ENCODE measurements around the gene PDF. TPM values are rescaled to one million over a fixed set of nuclear protein-coding genes. Genes with fewer than 3 reads are reported as not detected.

The PDF gene
- total RNA-seq, 1 donor from 2014 or later, result 21.5 TPM

GRCh38 chr16:69277413-69277812 is 53.0 kb downstream of the PDF start:
- no peak overlapping the region for H3K4me3 Mint-ChIP-seq
- no peaks in the 10 kb centered on the region for H3K4me1 Mint-ChIP-seq (ENCODE audit: low read depth)
- peaks cover 5% of the 10 kb centered on the region for H3K36me3 Mint-ChIP-seq (ENCODE audit: low read depth)
- H3K9me3 Mint-ChIP-seq, result no peaks in the 10 kb centered on the region
- no peak overlapping the region for H3K27ac Mint-ChIP-seq
- no peak for DNase-seq (ENCODE audit: low spot score)
- intact Hi-C loops (cut with micrococcal nuclease), result no loop called here
- H3K27me3 Mint-ChIP-seq (ENCODE audit: insufficient read depth), result no peaks in the 10 kb centered on the region

Other genes with a start within 250 kb of the PDF start
- gene HAS3, start 224.9 kb downstream of the PDF start, total RNA-seq, result 0.73 and 0.93 TPM in 2 replicates
- gene CHTF8, start 198.0 kb downstream of the PDF start, total RNA-seq, result 134 and 143 TPM in 2 replicates
- 117 and 127 TPM in 2 replicates for gene UTP4, start 197.9 kb downstream of the PDF start, total RNA-seq
- 27.9 and 29.4 TPM in 2 replicates for gene SNTB2, start 143.4 kb downstream of the PDF start, total RNA-seq
- gene VPS4A, start 19.2 kb downstream of the PDF start, total RNA-seq, result 37.9 and 42.4 TPM in 2 replicates
- 45.3 and 46.5 TPM in 2 replicates for gene COG8, start 9.0 kb upstream of the PDF start, total RNA-seq
- gene NIP7, start 9.2 kb upstream of the PDF start, total RNA-seq, result 80.7 and 85.8 TPM in 2 replicates
- gene TMED6, start 21.2 kb upstream of the PDF start, total RNA-seq, result 1.2 and 1.3 TPM in 2 replicates
- gene TERF2, start 55.4 kb upstream of the PDF start, total RNA-seq, result 59.4 and 67.0 TPM in 2 replicates
- gene CYB5B, start 94.0 kb upstream of the PDF start, total RNA-seq, result 157 and 166 TPM in 2 replicates
- 54.2 and 54.4 TPM in 2 replicates for gene NFAT5, start 235.4 kb upstream of the PDF start, total RNA-seq

All from activated T-helper 1 cell treated with anti-CD3 and anti-CD28 coated beads, Interleukin-12 subunit alpha, Interleukin-12 subunit beta, Interleukin-2, Interleukin-4 antibody, amounts not matched to agents 30 ng/mL and 10 ng/mL and 1 ng/mL, durations not matched to agents 14 hours and 24 hours and 36 hours (primary cell).